KBM-7 (cell line): ENCODE results near the gene CHRNA7.
"Not testable (repeated sequence)": the region's sequence is repeated elsewhere in the genome, so short reads cannot be mapped to it uniquely, and the experiment has no call there.

Experiments
- DNase-seq: peaks from one replicate; pipeline ENCODE4 v3.0.0-alpha.2; 2015
- in situ Hi-C: fragments of 300-500 bp; cut with MboI; formaldehyde crosslinking; loops from 2 replicates; pipeline ENCODE4 v1.14.3; 2020; ENCODE audit warnings: low sequenced_read_pairs, low pct_unique_long_range_greater_than_20kb, mixed read lengths

Gene CHRNA7

GRCh38 chr15:32112101-32112500, 81.8 kb downstream of the CHRNA7 start:
- DNase-seq = no peak
- in situ Hi-C loops = no loop called here

- no peak for DNase-seq
- in situ Hi-C loops = no loop called here
Measured at GRCh38 chr15:32113224-32113623, 82.9 kb downstream of the CHRNA7 start.

GRCh38 chr15:32117122-32117521, 86.8 kb downstream of the CHRNA7 start:
- in situ Hi-C loops = no loop called here
- DNase-seq = no peak

GRCh38 chr15:32119286-32119685, 89.0 kb downstream of the CHRNA7 start:
- no peak for DNase-seq
- in situ Hi-C loops = no loop called here

- in situ Hi-C loops = no loop called here
- DNase-seq = no peak
Measured at GRCh38 chr15:32119694-32120330, 89.5 kb downstream of the CHRNA7 start.

- no peak for DNase-seq
- in situ Hi-C loops = no loop called here
Measured at GRCh38 chr15:32120577-32121383, 90.5 kb downstream of the CHRNA7 start.

GRCh38 chr15:32121384-32121695, 91.0 kb downstream of the CHRNA7 start:
- in situ Hi-C loops = no loop called here
- DNase-seq = no peak

GRCh38 chr15:32122013-32122412, 91.7 kb downstream of the CHRNA7 start:
- in situ Hi-C loops = no loop called here
- no peak for DNase-seq

GRCh38 chr15:32123473-32123872, 93.2 kb downstream of the CHRNA7 start:
- in situ Hi-C loops = no loop called here
- no peak for DNase-seq

GRCh38 chr15:32124726-32125125, 94.4 kb downstream of the CHRNA7 start:
- DNase-seq = no peak
- in situ Hi-C loops = no loop called here

GRCh38 chr15:32125595-32125994, 95.3 kb downstream of the CHRNA7 start:
- in situ Hi-C loops = no loop called here
- DNase-seq = no peak

GRCh38 chr15:32129815-32130214, 99.5 kb downstream of the CHRNA7 start:
- in situ Hi-C loops = no loop called here
- no peak for DNase-seq

GRCh38 chr15:32130823-32131222, 100.5 kb downstream of the CHRNA7 start:
- in situ Hi-C loops = no loop called here
- DNase-seq = no peak

GRCh38 chr15:32131803-32132202, 101.5 kb downstream of the CHRNA7 start:
- DNase-seq = no peak
- in situ Hi-C loops = no loop called here

- no peak for DNase-seq
- in situ Hi-C loops = no loop called here
Measured at GRCh38 chr15:32132859-32133258, 102.5 kb downstream of the CHRNA7 start.

GRCh38 chr15:32134842-32135241, 104.5 kb downstream of the CHRNA7 start:
- in situ Hi-C loops = no loop called here
- no peak for DNase-seq

- in situ Hi-C loops = no loop called here
- no peak for DNase-seq
Measured at GRCh38 chr15:32135335-32135734, 105.0 kb downstream of the CHRNA7 start.

GRCh38 chr15:32145512-32145911, 115.2 kb downstream of the CHRNA7 start:
- in situ Hi-C loops = not testable (repeated sequence)

GRCh38 chr15:32148833-32149555, 118.7 kb downstream of the CHRNA7 start:
- in situ Hi-C loops = no loop called here
- no peak for DNase-seq

More at GRCh38 chr15:32145512-32145911, 115.2 kb downstream of the CHRNA7 start:
- DNase-seq = not testable (repeated sequence)

- in situ Hi-C loops = no loop called here
- DNase-seq = no peak
Measured at GRCh38 chr15:32152574-32152973, 122.3 kb downstream of the CHRNA7 start.
